EH (cell line): ENCODE results near the gene PRPF40A.
A peak's percentile ranks its signal among the peaks of the same experiment; 100 is the strongest.

Source experiments
- DNase-seq: peaks from one replicate; pipeline ENCODE4 v3.0.0-alpha.2; 2015; ENCODE audit warnings: low read depth

The PRPF40A gene

GRCh38 chr2:152651834-152652233 is 65.4 kb downstream of the PRPF40A start:
- no peak for DNase-seq

- no peak for DNase-seq
Measured at GRCh38 chr2:152650768-152651371, 66.4 kb downstream of the PRPF40A start.

GRCh38 chr2:152649997-152650396 is 67.3 kb downstream of the PRPF40A start:
- no peak for DNase-seq

GRCh38 chr2:152648336-152648735 is 68.9 kb downstream of the PRPF40A start:
- peak; percentile 18 for DNase-seq

GRCh38 chr2:152647552-152647951 is 69.7 kb downstream of the PRPF40A start:
- peak; percentile 50 for DNase-seq

GRCh38 chr2:152646775-152647174 is 70.5 kb downstream of the PRPF40A start:
- peak; percentile 95 for DNase-seq

GRCh38 chr2:152646264-152646663 is 71.0 kb downstream of the PRPF40A start:
- no peak for DNase-seq

GRCh38 chr2:152644189-152644873 is 72.9 kb downstream of the PRPF40A start:
- no peak for DNase-seq

GRCh38 chr2:152638590-152638989 is 78.7 kb downstream of the PRPF40A start:
- no peak for DNase-seq

GRCh38 chr2:152638056-152638455 is 79.2 kb downstream of the PRPF40A start:
- no peak for DNase-seq

- DNase-seq = no peak
Measured at GRCh38 chr2:152637251-152637650, 80.0 kb downstream of the PRPF40A start.

GRCh38 chr2:152635635-152636298 is 81.5 kb downstream of the PRPF40A start:
- DNase-seq = peak; percentile 65

GRCh38 chr2:152632736-152633135 is 84.5 kb downstream of the PRPF40A start:
- peak; percentile 38 for DNase-seq

- DNase-seq = no peak
Measured at GRCh38 chr2:152630466-152630865, 86.8 kb downstream of the PRPF40A start.

- DNase-seq = no peak
Measured at GRCh38 chr2:152629202-152629601, 88.1 kb downstream of the PRPF40A start.

- DNase-seq = peak; percentile 55
Measured at GRCh38 chr2:152627351-152627957, 89.8 kb downstream of the PRPF40A start.

- no peak for DNase-seq
Measured at GRCh38 chr2:152626911-152627339, 90.3 kb downstream of the PRPF40A start.

- DNase-seq = no peak
Measured at GRCh38 chr2:152624805-152625204, 92.5 kb downstream of the PRPF40A start.

- no peak for DNase-seq
Measured at GRCh38 chr2:152623775-152624174, 93.5 kb downstream of the PRPF40A start.

- no peak for DNase-seq
Measured at GRCh38 chr2:152623076-152623740, 94.1 kb downstream of the PRPF40A start.

- no peak for DNase-seq
Measured at GRCh38 chr2:152622219-152622618, 95.0 kb downstream of the PRPF40A start.

GRCh38 chr2:152620985-152621384 is 96.3 kb downstream of the PRPF40A start:
- DNase-seq = no peak
